Endothelial cell (in vitro differentiated cells): ENCODE data around the gene UTP20. TPM values are rescaled to one million over a fixed set of nuclear protein-coding genes. Genes with fewer than 3 reads are reported as not detected.

Source experiments
- DNase-seq: peaks from one replicate; pipeline ENCODE4 v3.0.0; 2021; ENCODE audit warnings: low spot score
- H3K27ac Mint-ChIP-seq: one replicate; pipeline ENCODE4 v1.8.0; 2021; ENCODE audit warnings: mixed read lengths, inconsistent platforms; ENCODE audit not compliant: unreplicated experiment
- H3K27me3 Mint-ChIP-seq: one replicate; pipeline ENCODE4 v1.8.0; 2021; ENCODE audit warnings: mild to moderate bottlenecking, moderate library complexity, mixed read lengths, inconsistent platforms; ENCODE audit not compliant: unreplicated experiment
- H3K36me3 Mint-ChIP-seq: one replicate; pipeline ENCODE4 v1.8.0; 2021; ENCODE audit warnings: mild to moderate bottlenecking, low read depth, mixed read lengths, inconsistent platforms; ENCODE audit not compliant: unreplicated experiment
- H3K4me1 Mint-ChIP-seq: one replicate; pipeline ENCODE4 v1.8.0; 2021; ENCODE audit warnings: mild to moderate bottlenecking, mixed read lengths, inconsistent platforms; ENCODE audit not compliant: unreplicated experiment
- H3K4me3 Mint-ChIP-seq: one replicate; pipeline ENCODE4 v1.8.0; 2021; ENCODE audit warnings: mild to moderate bottlenecking, mixed read lengths, inconsistent platforms; ENCODE audit not compliant: unreplicated experiment
- H3K9me3 Mint-ChIP-seq: one replicate; pipeline ENCODE4 v1.8.0; 2021; ENCODE audit warnings: mixed read lengths, inconsistent platforms; ENCODE audit not compliant: unreplicated experiment
- total RNA-seq: library from RNA; stranded (reverse); fragmentation: NEBNext Ultra II Directional; extraction: Animal tissue kit (Norgen Biotek cat#: 25700); gene quantifications from one replicate; pipeline ENCODE4 v1.2.1, GENCODE V29; 2021; ENCODE audit not compliant: unreplicated experiment
- TF ChIP-seq, protein P1 (sequence below): fragments of 200-600 bp; sonication (generic); IDR thresholded peaks from one replicate; pipeline ENCODE4 v1.5.0; 2021; ENCODE audit warnings: antibody characterized with exemption; ENCODE audit not compliant: unreplicated experiment

UTP20 gene
- total RNA-seq, 1 donor from 2014 or later, result 12.3 TPM

GRCh38 chr12:101327546-101327945 lies 47.6 kb downstream of the UTP20 start:
- TF ChIP-seq, protein P1, sequence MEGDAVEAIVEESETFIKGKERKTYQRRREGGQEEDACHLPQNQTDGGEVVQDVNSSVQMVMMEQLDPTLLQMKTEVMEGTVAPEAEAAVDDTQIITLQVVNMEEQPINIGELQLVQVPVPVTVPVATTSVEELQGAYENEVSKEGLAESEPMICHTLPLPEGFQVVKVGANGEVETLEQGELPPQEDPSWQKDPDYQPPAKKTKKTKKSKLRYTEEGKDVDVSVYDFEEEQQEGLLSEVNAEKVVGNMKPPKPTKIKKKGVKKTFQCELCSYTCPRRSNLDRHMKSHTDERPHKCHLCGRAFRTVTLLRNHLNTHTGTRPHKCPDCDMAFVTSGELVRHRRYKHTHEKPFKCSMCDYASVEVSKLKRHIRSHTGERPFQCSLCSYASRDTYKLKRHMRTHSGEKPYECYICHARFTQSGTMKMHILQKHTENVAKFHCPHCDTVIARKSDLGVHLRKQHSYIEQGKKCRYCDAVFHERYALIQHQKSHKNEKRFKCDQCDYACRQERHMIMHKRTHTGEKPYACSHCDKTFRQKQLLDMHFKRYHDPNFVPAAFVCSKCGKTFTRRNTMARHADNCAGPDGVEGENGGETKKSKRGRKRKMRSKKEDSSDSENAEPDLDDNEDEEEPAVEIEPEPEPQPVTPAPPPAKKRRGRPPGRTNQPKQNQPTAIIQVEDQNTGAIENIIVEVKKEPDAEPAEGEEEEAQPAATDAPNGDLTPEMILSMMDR, result no peak
- H3K9me3 Mint-ChIP-seq, result no peaks in the 10 kb centered on the region
- peaks cover 11% of the 10 kb centered on the region for H3K36me3 Mint-ChIP-seq
- no peak overlapping the region for H3K4me3 Mint-ChIP-seq
- no peaks in the 10 kb centered on the region for H3K4me1 Mint-ChIP-seq
- no peak for DNase-seq
- H3K27me3 Mint-ChIP-seq, result no peaks in the 10 kb centered on the region
- no peak overlapping the region for H3K27ac Mint-ChIP-seq

DNA sequence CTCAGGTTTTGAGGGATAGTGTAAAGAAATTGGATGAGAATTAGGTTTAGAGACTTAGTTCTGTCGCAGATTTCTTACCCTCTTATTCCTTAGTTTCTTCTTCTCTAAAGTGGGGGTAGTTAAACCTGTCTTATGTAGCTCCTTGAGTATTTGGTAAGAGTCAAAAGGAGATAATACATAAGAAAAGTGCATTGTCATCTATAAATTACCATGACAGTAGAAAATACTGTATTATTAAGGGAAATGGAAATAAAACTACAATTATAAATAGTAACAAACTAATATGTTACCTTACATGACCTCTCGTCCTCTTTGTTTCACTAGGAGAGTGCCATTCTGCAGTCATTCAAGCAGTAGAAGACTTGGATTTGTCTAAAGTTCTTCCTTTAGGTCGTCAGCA lies 49.0 kb downstream of the UTP20 start:
- TF ChIP-seq, protein P1, result no peak
- Mint-ChIP-seq H3K27me3 (no peaks in the 10 kb centered on the region), H3K9me3 (no peaks in the 10 kb centered on the region), H3K4me3 (no peak overlapping the region), H3K4me1 (no peaks in the 10 kb centered on the region), H3K36me3 (peaks cover 11% of the 10 kb centered on the region), H3K27ac (no peak overlapping the region)
- no peak for DNase-seq

DNA sequence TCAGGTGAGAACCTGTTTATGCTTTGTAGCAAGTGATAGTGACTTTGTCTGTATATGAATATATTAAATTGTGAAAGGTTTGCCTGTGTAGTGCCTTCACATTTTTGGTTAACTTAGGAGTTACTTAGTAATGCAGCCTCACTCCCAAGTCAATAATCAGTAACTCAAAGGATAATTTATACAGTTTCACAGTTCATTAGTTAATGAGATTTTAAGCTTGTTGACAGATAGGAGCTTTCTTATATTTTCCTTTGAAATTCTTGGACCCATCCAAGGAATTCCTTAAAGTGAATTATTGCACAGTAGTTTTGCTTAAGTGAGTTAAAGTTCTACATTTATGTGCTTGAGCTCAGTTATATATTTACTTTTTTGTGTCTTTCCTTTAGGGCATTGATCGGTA lies 50.7 kb downstream of the UTP20 start:
- H3K36me3 Mint-ChIP-seq, result peaks cover 11% of the 10 kb centered on the region
- TF ChIP-seq, protein P1, result no peak
- DNase-seq, result no peak
- H3K4me1 Mint-ChIP-seq, result no peaks in the 10 kb centered on the region
- no peaks in the 10 kb centered on the region for H3K27me3 Mint-ChIP-seq
- H3K4me3 Mint-ChIP-seq, result no peak overlapping the region
- no peaks in the 10 kb centered on the region for H3K9me3 Mint-ChIP-seq
- no peak overlapping the region for H3K27ac Mint-ChIP-seq

DNA sequence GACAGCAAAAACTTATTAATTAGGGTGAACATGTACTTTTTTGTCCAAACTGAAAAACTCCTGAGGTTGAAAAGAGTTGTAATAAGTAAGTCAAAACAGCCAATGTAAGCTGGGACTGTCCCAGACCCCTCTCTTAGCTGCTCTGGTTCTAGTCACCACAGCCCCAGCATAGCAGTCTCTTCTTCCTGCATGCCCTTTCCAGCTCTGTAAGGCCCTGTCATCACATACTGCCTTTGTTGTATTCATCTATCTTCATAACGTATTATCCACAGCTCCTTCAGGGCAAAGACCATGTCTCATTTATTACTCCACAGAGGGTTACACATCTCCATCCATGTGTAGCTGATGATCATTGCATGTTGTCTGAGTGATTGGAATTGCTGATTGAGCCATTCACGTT lies 56.5 kb downstream of the UTP20 start:
- DNase-seq, result no peak
- TF ChIP-seq, protein P1, result no peak
- no peaks in the 10 kb centered on the region for H3K4me1 Mint-ChIP-seq
- no peaks in the 10 kb centered on the region for H3K9me3 Mint-ChIP-seq
- no peak overlapping the region for H3K4me3 Mint-ChIP-seq
- H3K27ac Mint-ChIP-seq, result no peak overlapping the region
- peaks cover 3% of the 10 kb centered on the region for H3K36me3 Mint-ChIP-seq
- H3K27me3 Mint-ChIP-seq, result no peaks in the 10 kb centered on the region

DNA sequence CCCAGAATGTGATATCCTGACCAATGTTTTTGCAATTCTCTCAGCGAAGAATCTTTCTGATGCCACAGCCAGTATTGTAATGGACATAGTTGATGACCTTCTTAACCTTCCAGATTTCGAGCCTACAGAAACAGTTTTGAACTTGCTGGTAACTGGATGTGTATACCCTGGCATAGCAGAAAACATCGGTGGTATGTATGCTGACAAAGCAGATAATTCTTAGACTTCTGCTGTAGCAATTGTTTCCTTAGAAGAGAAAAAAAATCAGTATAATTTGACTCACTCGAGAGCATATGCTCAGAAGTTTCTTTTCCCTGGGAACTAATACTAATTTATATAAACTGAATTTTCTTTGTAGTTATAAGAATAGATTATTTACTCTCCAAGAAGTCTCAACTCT lies 58.2 kb downstream of the UTP20 start:
- Mint-ChIP-seq H3K4me3 (no peak overlapping the region), H3K4me1 (no peaks in the 10 kb centered on the region), H3K27me3 (no peaks in the 10 kb centered on the region), H3K36me3 (peaks cover 3% of the 10 kb centered on the region), H3K27ac (no peak overlapping the region), H3K9me3 (no peaks in the 10 kb centered on the region)
- no peak for DNase-seq
- TF ChIP-seq, protein P1, result no peak
